Stimulated activated CD4-positive, alpha-beta T cell treated with anti-CD3 and anti-CD28 coated beads, Interleukin-1b, Interleukin-23, amount 100 ng/mL, for 4 hours (primary cell): ENCODE results near the gene RITA1.
A peak's percentile ranks its signal among the peaks of the same experiment; 100 is the strongest.
"Not testable (repeated sequence)": the region's sequence is repeated elsewhere in the genome, so short reads cannot be mapped to it uniquely, and the experiment has no call there.

Experiments
- DNase-seq, 2 donors: peaks; one replicate each; pipeline ENCODE4 v3.0.0-alpha.2; 2020; ENCODE audit warnings: low read depth in 2 of 2

The RITA1 gene

DNA sequence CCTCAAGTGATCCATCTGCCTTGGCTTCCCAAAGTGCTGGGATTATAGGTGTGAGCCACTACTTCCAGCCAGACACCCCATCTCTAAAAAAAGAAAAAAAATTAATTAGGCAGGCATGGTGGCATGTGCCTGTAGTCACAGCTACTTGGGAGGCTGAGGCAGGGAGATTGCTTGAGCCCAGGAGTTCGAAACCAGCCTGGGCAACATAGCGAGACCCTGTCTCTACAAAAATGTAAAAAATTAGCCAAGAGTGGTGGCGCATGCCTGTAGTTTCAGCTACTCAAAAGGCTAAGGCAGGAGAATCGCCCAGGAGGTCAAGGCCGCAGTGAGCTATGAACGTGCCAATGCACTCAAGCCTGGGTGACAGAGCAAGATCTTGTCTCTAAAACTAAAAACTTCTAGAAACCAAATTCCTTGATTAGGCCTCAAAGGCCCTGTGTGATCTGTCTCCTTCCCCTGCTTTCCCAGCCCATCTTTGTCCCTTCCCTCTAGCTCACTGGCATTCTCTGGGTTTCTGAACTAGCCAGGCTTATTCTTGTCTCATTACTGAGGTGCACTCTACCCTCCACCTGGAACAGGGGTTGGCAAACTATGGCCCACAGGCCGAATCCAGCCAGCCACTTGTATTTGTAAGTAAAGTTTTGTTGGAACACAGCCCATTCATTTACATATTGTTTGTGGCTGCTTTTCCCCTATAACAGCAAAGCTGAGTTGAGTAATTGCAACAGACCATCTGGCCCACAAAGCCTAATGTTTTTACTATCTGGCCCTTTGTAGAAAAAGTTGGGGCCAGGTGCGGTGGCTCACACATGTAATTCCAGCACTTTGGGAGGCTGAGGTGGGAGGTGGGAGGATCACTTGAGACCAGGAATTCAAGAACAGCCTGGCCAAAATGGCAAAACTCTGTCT, 18.6 kb downstream of the RITA1 start:
- no peak for DNase-seq

GRCh38 chr12:113204804-113205203, 19.3 kb downstream of the RITA1 start:
- DNase-seq, result no peak

GRCh38 chr12:113206802-113207201, 21.3 kb downstream of the RITA1 start:
- not testable (repeated sequence) for DNase-seq

GRCh38 chr12:113207613-113208040, 22.1 kb downstream of the RITA1 start:
- no peak for DNase-seq

- DNase-seq, result no peak
Observed at GRCh38 chr12:113208041-113208934, 22.8 kb downstream of the RITA1 start.

- DNase-seq, result no peak
Observed at GRCh38 chr12:113211160-113211559, 25.6 kb downstream of the RITA1 start.

DNA sequence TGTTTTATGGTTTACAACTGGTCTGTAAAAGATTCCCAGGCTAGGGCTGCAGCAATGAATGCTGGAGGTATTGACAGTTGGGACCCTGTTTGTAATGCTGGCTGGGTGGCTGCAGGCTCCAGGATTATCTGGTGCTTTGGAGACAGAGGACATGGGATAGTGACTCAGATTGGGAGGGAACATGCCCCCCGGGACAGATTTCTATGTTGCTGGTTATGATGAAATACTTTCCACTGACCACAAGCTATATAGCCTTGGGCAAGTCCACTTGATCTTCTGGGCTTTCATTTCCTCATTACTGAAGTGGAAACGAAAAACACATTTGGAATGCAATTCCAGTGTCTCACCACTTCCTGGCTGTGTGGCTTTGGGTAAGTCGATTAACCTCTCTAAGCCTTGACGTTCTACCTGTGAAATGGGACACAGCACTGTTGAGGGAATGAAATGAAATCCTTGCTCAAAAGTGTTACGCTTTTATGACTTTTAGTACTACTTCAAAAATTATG, 29.4 kb downstream of the RITA1 start:
- no peak for DNase-seq

DNA sequence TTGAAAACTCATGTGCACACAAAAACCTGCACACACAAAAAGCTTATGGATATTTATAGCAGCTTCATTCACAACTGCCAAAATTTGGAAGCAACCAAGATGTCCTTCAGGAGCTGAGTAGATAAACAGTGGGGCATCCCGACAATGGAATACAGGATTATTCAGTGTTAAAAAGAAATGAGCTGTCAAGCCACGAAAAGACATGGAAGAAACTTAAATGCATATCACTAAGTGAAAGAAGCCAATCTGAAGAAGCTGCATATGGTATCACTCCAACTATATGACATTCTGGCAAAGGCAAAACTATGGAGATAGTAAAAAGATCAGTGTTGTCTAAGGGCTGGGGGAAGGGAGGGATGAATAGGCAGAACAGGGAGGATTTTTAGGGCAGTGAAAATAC, 30.5 kb downstream of the RITA1 start:
- DNase-seq, result no peak

- DNase-seq, result no peak
Observed at GRCh38 chr12:113220593-113221180, 35.2 kb downstream of the RITA1 start.

DNA sequence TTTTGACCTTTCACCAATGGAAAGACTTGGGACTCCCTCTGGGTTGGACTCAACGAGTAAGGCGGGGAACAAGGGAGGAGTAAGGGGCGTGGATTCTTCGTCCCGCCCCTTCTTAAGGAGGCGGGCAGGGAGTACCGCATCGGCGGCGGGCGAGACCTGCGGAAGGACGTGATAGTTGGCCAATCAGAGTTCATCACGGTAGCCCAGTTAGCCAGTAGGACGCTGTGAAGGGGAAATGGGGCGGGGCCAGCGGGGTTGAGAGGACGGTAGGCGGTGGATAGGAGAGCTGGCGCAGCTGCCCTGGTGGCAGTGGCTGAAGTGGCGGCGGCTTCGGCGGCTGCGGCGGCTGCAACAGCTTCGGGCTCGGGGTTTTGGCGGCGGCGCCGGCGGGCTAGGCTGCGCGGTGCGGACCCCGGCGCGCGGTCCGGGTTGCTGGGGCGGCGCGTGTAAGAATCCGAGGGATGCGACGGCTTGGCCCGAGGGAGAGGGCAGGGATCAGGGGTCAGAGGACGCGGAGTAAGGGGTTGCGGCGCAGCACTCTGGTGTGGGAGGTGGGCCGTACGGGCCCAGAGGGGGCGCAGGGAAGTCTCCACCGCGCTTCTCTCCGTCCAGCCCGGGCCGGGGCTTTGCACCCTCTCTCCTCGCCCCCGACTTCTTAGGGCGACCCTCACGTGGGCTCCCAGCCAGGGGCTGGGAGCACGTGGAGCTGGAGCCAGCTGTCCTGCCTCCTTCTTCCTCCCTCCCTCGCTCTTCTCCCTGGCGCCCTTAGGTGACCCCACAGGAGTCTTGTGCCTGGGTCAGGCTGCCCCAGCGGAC, 35.9 kb downstream of the RITA1 start, which contains the start of gene TPCN1:
Gene TPCN1 (plus strand): TSS at position 284 of the 816 bp plus-strand sequence. CDS start 5,389 bp downstream, outside the sequence.
- peak; percentile 98 for DNase-seq

- no peak for DNase-seq
Observed at GRCh38 chr12:113221997-113222729, 36.6 kb downstream of the RITA1 start.

- DNase-seq, result no peak
Observed at GRCh38 chr12:113222730-113223531, 37.4 kb downstream of the RITA1 start.

DNA sequence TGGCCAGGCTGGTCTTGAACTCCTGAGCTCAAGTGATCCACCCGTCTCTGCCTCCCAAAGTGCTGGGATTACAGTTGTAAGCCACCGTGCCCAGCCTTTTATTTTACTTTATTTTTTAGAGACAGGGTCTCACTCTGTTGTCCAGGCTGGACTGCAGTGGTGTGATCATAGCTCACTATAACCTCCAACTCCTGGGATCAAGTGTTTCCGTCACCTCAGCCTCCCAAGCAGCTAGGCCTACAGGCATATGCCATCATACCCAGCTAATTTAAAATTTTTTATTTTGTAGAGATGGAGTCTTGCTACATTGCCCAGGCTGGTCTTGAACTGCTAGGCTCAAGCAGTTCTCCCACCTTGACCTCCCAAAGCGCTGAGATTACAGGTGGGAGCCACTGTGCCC, 39.4 kb downstream of the RITA1 start:
- no peak for DNase-seq

- no peak for DNase-seq
Observed at GRCh38 chr12:113226696-113227568, 41.4 kb downstream of the RITA1 start.

- no peak for DNase-seq
Observed at GRCh38 chr12:113227686-113228391, 42.3 kb downstream of the RITA1 start.

DNA sequence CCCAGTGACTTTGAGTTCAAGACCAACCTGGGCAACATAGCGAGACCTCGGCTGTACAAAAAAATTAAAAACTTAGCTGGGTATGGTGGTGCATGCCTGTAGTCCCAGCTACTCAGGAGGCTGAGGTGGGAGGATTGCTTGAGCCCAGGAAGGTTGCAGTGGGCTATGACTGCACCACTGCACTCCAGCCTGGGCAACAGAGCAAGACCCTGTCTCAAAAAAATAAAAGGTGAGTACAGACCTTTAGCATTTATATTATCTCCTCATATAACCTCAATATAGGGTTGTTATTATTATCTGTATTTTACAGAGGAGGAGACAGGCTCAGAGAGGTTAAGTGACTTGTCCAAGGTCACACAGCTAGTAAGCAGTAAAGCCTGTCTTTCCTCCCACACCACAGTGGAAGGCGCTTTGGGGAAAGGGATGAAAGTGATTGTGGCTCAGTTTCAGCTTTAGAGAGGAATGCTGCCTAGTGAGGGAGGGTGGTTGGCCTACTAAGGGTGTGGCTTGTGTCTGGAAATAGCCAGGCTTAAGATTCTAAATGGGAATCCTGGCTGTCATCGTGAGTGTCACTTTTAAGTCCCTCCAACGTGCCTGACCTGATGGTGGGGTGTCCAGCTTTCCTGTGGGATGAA, 43.0 kb downstream of the RITA1 start:
- DNase-seq, result no peak
